ENCODE results near the gene SLC26A2. TPM values are rescaled to one million over a fixed set of nuclear protein-coding genes. Genes with fewer than 3 reads are reported as not detected.

The SLC26A2 gene
- total and polyA plus RNA-seq, 10 of the 15 experiments (the other 5 are each of a cell fraction or from before 2014, with no cell fraction given), result 1.7 to 6.4 (median 4.2) TPM

DNA sequence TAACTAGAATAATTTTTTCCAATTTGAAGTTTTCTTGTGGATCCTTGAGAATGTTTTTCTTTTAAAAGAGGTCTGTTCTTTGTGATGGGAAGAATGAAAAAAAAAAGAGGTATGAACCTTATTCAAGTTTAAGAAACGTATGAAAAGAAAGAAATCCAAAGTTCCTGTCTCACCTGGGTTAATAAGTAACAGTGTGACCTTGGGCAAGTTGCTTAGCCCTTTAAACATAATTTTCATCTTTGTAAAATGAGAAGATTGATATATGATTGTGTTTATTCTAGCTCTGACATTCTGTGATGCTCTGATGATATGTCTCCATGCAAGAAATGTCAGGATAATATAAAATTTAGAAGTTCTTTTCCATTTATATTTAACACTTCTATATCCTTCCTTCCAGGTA is 19.3 kb downstream of the SLC26A2 start (continued):
- TF ChIP-seq, protein P1, sequence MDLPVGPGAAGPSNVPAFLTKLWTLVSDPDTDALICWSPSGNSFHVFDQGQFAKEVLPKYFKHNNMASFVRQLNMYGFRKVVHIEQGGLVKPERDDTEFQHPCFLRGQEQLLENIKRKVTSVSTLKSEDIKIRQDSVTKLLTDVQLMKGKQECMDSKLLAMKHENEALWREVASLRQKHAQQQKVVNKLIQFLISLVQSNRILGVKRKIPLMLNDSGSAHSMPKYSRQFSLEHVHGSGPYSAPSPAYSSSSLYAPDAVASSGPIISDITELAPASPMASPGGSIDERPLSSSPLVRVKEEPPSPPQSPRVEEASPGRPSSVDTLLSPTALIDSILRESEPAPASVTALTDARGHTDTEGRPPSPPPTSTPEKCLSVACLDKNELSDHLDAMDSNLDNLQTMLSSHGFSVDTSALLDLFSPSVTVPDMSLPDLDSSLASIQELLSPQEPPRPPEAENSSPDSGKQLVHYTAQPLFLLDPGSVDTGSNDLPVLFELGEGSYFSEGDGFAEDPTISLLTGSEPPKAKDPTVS (IDR thresholded peaks at IDR 0.05; ENCODE audit: low read depth, low read length), result no peak
- TF ChIP-seq, protein P2, sequence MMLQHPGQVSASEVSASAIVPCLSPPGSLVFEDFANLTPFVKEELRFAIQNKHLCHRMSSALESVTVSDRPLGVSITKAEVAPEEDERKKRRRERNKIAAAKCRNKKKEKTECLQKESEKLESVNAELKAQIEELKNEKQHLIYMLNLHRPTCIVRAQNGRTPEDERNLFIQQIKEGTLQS (IDR thresholded peaks at IDR 0.05; ENCODE audit: borderline replicate concordance, extremely low read depth, low read depth, low read length), result no peak
- TF ChIP-seq GABPA (IDR thresholded peaks at IDR 0.05; ENCODE audit: low read depth) (no peak), POU2F2 (IDR thresholded peaks at IDR 0.05; ENCODE audit: borderline replicate concordance, low read depth, low read length) (no peak), EED (IDR thresholded peaks at IDR 0.05; ENCODE audit: low read depth) (no peak)

DNA sequence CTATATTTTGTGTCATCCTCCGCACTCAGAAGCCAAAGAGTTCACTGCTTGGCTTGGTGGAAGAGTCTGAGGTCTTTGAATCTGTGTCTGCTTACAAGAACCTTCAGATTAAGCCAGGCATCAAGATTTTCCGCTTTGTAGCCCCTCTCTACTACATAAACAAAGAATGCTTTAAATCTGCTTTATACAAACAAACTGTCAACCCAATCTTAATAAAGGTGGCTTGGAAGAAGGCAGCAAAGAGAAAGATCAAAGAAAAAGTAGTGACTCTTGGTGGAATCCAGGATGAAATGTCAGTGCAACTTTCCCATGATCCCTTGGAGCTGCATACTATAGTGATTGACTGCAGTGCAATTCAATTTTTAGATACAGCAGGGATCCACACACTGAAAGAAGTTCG is 20.6 kb downstream of the SLC26A2 start:
- ChIA-PET SMC1A (ENCODE audit: uncharacterized antibody, unreplicated experiment) (interaction anchor here (0.8 to 1.6 kb wide), 4 partner anchors 9 to 34 kb away, joined by 3 read pairs; no protein-coding TSS in a partner anchor), POLR2A (no interaction called here), RAD21 (ENCODE audit: unreplicated experiment) (interaction anchor here (1.4 kb wide), 1 partner anchor 147 kb away, joined by 5 read pairs; no protein-coding TSS in a partner anchor), CTCF (interaction anchor here (1.0 to 2.2 kb wide), 6 partner anchors 9 to 129 kb away, joined by 3 to 19 read pairs (median 6); no protein-coding TSS in a partner anchor)
- Histone ChIP-seq H3K4me3 (no peak overlapping the region), H3K27ac (ENCODE audit: control insufficient read depth, insufficient read depth) (no peak overlapping the region), H3K4me1 (ENCODE audit: control insufficient read depth, insufficient read depth, low read length) (no peaks in the 10 kb centered on the region), H3K36me3 (ENCODE audit: control insufficient read depth in 2 of 2, insufficient read depth in 2 of 2, low read length in 1 of 2) (no peaks in the 10 kb centered on the region; a peak in 1 of 4 replicates), H3K9me3 (replicated peaks; ENCODE audit: control insufficient read depth, insufficient read depth, low read length) (no peaks in the 10 kb centered on the region), H2AFZ (ENCODE audit: control insufficient read depth, low read depth, low read length) (no peak overlapping the region), H3K4me2 (ENCODE audit: control insufficient read depth, insufficient read depth) (no peak overlapping the region), H3K27me3 (replicated peaks in 1 of 2; ENCODE audit: control insufficient read depth in 2 of 2, insufficient read depth in 2 of 2, low read length in 1 of 2) (no peaks in the 10 kb centered on the region), H4K20me1 (ENCODE audit: control insufficient read depth, insufficient read depth) (no peaks in the 10 kb centered on the region), H3K9ac (ENCODE audit: control insufficient read depth, insufficient read depth, low read length) (no peak overlapping the region), H3K79me2 (ENCODE audit: control insufficient read depth, insufficient read depth, low read length) (no peaks in the 10 kb centered on the region)
- FAIRE-seq (no peak), DNase-seq (ENCODE audit: low read depth, low spot score) (no peak), ATAC-seq (no peak)
- in situ Hi-C loops (cut with MboI) (no loop called here), intact Hi-C loops (cut with micrococcal nuclease; ENCODE audit: unreplicated experiment) (no loop called here)
- 82% methylated on average over 3 of the region's 3 CpGs for WGBS (ENCODE audit: insufficient coverage, insufficient replicate concordance, low lambda C conversion rate, missing lambda C conversion rate)
- TF ChIP-seq, protein P3, sequence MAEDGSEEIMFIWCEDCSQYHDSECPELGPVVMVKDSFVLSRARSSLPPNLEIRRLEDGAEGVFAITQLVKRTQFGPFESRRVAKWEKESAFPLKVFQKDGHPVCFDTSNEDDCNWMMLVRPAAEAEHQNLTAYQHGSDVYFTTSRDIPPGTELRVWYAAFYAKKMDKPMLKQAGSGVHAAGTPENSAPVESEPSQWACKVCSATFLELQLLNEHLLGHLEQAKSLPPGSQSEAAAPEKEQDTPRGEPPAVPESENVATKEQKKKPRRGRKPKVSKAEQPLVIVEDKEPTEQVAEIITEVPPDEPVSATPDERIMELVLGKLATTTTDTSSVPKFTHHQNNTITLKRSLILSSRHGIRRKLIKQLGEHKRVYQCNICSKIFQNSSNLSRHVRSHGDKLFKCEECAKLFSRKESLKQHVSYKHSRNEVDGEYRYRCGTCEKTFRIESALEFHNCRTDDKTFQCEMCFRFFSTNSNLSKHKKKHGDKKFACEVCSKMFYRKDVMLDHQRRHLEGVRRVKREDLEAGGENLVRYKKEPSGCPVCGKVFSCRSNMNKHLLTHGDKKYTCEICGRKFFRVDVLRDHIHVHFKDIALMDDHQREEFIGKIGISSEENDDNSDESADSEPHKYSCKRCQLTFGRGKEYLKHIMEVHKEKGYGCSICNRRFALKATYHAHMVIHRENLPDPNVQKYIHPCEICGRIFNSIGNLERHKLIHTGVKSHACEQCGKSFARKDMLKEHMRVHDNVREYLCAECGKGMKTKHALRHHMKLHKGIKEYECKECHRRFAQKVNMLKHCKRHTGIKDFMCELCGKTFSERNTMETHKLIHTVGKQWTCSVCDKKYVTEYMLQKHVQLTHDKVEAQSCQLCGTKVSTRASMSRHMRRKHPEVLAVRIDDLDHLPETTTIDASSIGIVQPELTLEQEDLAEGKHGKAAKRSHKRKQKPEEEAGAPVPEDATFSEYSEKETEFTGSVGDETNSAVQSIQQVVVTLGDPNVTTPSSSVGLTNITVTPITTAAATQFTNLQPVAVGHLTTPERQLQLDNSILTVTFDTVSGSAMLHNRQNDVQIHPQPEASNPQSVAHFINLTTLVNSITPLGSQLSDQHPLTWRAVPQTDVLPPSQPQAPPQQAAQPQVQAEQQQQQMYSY (CRISPR knock-in tag; IDR thresholded peaks at IDR 0.05), result no peak
- no peak for TF ChIP-seq CREB1 (IDR thresholded peaks at IDR 0.05; ENCODE audit: low read depth)
- TF ChIP-seq ASH2L (IDR thresholded peaks at IDR 0.05; ENCODE audit: borderline replicate concordance, low read depth), result no peak
- no peak for TF ChIP-seq ZNF207 (IDR thresholded peaks at IDR 0.05; ENCODE audit: borderline replicate concordance)
- no TSS peak for BruUV-seq (replicated peaks)
